Activated CD8-positive, alpha-beta memory T cell treated with anti-CD3 and anti-CD28 coated beads for 48 hours (primary cell): ENCODE results near the gene GMNN.
"Not testable (repeated sequence)": the region's sequence is repeated elsewhere in the genome, so short reads cannot be mapped to it uniquely, and the experiment has no call there.

Experiments
- DNase-seq, 3 experiments: peaks; one replicate each; pipeline ENCODE4 v3.0.0-alpha.2; 2020; ENCODE audit warnings: low read depth in 2 of 3, low spot score in 2 of 3

Gene GMNN

DNA sequence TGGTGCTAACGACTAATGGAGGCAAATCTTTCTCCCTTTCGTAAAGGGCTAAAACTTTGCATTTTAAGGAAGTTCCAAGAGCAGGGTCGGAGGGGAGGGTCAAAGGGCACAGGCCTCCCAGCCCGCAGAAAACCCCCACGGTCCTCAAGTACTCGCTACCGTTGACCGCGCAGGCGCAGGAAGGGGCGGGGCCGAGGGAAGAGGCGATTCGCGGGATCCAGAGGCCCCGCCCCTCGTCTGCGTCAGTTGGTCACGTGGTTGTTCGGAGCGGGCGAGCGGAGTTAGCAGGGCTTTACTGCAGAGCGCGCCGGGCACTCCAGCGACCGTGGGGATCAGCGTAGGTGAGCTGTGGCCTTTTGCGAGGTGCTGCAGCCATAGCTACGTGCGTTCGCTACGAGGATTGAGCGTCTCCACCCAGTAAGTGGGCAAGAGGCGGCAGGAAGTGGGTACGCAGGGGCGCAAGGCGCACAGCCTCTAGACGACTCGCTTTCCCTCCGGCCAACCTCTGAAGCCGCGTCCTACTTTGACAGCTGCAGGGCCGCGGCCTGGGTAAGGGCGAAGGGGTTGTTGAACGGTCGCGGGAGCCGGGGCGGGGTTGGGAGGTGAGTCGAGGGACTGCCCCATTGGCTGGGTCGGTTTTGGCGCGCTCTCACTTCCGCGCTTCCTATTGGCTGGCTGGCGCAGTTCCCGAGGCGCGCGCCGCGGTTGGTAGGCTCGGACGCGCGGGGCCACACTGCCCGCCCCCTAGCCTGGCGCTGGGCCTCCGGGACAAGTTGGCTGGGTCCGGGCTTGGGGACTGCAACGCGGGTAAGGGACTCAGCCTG lies at the start of gene GMNN:
GMNN (plus strand) TSS at position 242 of the 824 bp plus-strand sequence. CDS start 2,310 bp downstream, outside the sequence.
- DNase-seq, result peak; percentile 96 to 98 (median 98)

- not testable (repeated sequence) for DNase-seq
Observed at GRCh38 chr6:24730653-24731052, 44.1 kb upstream of the GMNN start.

DNA sequence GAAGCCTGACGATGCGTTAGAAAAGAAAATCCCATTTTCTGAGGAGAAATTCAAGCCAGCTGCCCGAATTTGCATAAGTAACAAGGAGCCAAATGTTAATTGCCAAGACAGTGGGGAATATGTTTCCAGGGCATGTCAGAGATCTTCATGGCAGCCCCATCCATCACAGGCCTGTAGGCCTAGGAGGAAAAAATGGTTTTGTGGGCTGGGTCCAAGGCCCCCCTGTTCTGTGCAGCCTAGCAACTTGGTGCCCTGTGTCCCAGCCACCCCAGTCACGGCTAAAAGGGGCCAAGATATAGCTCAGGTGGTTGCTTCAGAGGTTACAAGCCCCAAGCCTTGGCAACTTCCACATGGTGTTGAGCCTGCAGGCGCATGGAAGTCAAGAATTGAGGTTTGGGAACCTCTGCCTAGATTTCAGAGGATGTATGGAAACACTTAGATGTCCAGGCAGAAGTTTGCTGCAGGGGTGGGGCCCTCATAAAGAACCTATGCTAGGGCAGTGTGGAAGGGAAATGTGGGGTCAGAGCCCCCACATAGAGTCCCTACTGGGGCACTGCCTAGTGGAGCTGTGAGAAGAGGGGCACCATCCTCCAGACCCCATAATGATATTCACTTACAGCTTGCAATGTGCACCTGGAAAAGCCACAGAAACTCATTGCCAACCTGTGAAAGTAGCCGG lies 43.1 kb upstream of the GMNN start:
- DNase-seq, result not testable (repeated sequence)

GRCh38 chr6:24734166-24734565 lies 40.6 kb upstream of the GMNN start:
- DNase-seq, result no peak

- DNase-seq, result not testable (repeated sequence)
Observed at GRCh38 chr6:24734710-24735109, 40.0 kb upstream of the GMNN start.

DNA sequence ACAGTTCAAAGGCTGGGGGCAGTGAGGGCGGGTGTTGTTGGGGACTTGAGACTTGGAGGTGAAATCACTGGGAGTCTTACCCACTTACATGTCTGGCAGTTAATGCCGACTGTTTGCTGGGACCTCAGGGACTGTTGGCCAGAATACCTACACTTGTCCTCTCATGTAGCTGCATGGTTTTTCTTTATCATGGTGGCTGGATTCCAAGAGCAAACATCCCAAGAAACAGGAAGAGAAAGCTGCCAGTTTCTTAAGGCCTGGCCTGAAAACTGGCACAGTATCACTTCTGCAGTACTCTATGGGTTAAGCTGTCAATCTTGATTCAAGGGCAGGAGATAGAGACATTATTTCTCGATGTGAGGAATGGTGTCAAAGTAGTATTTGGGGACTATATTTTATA lies 36.0 kb upstream of the GMNN start:
- no peak for DNase-seq

- DNase-seq, result no peak
Observed at GRCh38 chr6:24740861-24741260, 33.9 kb upstream of the GMNN start.

- no peak for DNase-seq
Observed at GRCh38 chr6:24742216-24742738, 32.5 kb upstream of the GMNN start.

- no peak for DNase-seq
Observed at GRCh38 chr6:24743265-24743943, 31.3 kb upstream of the GMNN start.

GRCh38 chr6:24743944-24744335 lies 30.8 kb upstream of the GMNN start:
- DNase-seq, result no peak

DNA sequence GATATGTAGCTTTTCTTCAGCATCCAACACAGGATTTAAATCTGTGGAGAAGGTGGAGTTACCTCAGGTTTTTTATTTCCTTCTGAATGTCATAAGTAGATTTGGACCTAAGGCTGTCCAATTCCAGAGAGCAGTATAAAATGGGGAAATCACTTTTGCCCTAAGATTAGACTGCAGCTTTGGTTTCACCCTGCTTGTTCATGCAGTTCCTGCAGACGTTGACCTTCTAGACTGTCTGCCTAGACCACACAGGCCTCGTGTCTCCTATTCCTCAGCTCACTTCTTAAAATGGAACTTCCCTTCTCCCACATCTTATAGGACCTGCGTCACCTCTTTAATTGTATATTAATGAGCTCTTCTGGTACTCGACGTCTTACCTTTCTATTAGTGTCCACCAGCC lies 29.8 kb upstream of the GMNN start:
- no peak for DNase-seq

GRCh38 chr6:24749297-24749696 lies 25.4 kb upstream of the GMNN start:
- no peak for DNase-seq

GRCh38 chr6:24750878-24751277 lies 23.9 kb upstream of the GMNN start:
- not testable (repeated sequence) for DNase-seq

DNA sequence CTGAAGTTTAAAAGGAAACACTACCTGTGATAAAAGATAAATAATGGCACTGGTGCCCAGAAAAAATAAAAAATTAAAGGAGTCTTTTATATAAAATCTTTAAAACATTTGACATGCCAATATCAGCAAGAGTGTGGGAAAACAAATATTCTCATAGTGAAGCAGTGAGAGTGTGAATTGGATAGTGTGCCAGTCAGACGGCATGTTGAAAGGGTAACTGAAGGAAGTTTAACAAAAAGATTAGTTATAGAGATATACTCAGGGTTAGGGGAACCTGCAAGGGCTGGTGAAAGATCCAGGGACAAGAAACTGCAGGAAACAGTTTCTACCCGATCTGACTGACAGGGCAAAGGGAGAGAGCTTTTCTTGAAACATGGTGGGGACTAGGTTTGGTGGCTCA lies 22.2 kb upstream of the GMNN start:
- no peak for DNase-seq

- no peak for DNase-seq
Observed at GRCh38 chr6:24752917-24753492, 21.7 kb upstream of the GMNN start.

DNA sequence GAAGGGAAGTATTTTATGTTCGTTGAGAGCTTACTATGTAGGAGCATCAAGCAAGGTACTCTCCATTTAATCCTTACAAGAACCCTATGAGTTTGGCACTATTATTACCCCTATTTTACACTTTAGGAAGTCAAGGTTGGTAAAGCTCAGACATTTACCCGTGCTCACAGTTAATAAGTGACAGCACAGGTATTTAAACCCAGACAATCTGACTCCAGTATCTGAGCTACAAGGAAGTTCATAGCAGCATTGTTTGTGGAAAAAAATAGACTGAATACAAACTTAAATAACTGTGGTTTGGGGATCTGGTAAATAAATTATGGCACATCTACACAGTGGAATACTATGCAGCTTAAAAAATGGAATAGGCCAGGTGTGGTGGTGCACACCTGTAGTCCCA lies 21.2 kb upstream of the GMNN start:
- no peak for DNase-seq

DNA sequence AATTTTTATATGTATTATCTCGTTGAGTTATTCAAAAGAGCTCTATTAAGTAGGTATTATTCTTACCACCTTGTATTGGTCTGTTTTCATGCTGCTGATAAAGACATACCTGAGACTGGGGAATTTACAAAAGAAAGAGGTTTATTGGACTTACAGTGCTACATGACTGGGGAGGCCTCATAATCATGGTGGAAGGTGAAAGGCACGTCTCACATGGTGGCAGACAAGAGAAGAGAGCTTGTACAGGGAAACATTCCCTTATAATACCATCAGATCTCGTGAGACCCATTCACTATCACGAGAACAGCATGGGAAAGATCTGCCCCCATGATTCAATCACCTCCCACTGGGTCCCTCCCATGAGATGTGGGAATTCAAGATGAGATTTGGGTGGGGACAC lies 20.4 kb upstream of the GMNN start:
- DNase-seq, result not testable (repeated sequence)

- no peak for DNase-seq
Observed at GRCh38 chr6:24755279-24755678, 19.5 kb upstream of the GMNN start.

DNA sequence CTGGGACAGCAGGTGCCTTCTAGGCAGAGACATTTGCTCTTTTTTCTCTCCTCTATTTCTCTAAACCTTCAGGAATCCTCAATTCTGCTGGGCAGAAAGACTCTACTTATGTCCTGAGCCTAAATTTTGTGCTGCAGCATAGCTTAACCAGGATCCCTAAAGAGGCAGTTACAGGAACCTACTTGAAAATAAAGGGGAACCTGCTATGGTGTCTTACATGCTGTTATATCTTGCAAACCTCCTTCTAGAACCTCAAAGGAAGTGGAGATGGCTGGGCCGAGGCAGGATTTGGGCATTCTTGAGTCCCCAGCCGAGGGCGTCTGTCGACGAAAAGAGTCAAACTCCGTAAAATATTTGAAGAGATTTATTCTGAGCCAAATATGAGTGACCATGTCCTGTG lies 17.1 kb upstream of the GMNN start:
- no peak for DNase-seq

DNA sequence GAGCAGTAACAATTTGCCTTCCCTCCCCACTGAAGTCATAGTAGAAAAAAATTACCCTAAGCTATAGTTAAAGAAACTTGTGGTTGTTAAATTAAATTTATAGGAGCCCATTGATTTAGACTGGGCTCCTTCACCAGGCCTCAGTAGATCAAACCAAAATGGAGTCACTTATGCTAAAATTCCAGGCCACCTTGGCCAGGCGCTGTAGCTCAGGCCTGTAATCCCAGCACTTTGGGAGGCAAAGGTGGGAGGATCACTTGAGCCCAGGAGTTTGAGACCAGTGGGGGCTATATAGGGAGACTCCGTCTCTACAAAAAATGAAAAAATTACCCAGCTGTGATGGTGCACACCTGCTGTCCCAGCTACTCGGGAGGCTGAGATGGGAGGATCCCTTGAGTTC lies 15.0 kb upstream of the GMNN start:
- no peak for DNase-seq

- no peak for DNase-seq
Observed at GRCh38 chr6:24760210-24760609, 14.5 kb upstream of the GMNN start.
